HL-60/S4 treated with phorbol 12-myristate 13-acetate at 8.2 ng/mL for 4 days and 3 days (cell line): Measurements from ENCODE around the gene THAP5.

Experiments used
- in situ Hi-C: fragments of 300-500 bp; cut with MboI; formaldehyde crosslinking; loops from 2 replicates; pipeline ENCODE4 v1.15.0; 2022; ENCODE audit warnings: low sequenced_read_pairs

The THAP5 gene

GRCh38 chr7:108569381-108570145, at the start of gene THAP5, which contains the start of gene DNAJB9:
Gene THAP5, minus strand, starts transcription at chr7:108569706. Its CDS starts 137 bp downstream, at chr7:108569569.
Gene DNAJB9, plus strand, starts transcription at chr7:108569874. Its CDS starts 1,853 bp downstream, at chr7:108571727.
- in situ Hi-C loops, result no loop called here

- in situ Hi-C loops, result no loop called here
Measured at GRCh38 chr7:108618056-108618455, 48.5 kb upstream of the THAP5 start.

GRCh38 chr7:108614896-108615295, 45.4 kb upstream of the THAP5 start:
- in situ Hi-C loops, result no loop called here

GRCh38 chr7:108613949-108614381, 44.5 kb upstream of the THAP5 start:
- in situ Hi-C loops, result no loop called here

- in situ Hi-C loops, result no loop called here
Measured at GRCh38 chr7:108613147-108613948, 43.8 kb upstream of the THAP5 start.

GRCh38 chr7:108611268-108611667, 41.8 kb upstream of the THAP5 start:
- in situ Hi-C loops, result no loop called here

- in situ Hi-C loops, result no loop called here
Measured at GRCh38 chr7:108609643-108610042, 40.1 kb upstream of the THAP5 start.

- in situ Hi-C loops, result no loop called here
Measured at GRCh38 chr7:108605559-108606201, 36.2 kb upstream of the THAP5 start.

- in situ Hi-C loops, result no loop called here
Measured at GRCh38 chr7:108604307-108605077, 35.0 kb upstream of the THAP5 start.

GRCh38 chr7:108603656-108604306, 34.3 kb upstream of the THAP5 start:
- in situ Hi-C loops, result no loop called here

GRCh38 chr7:108600399-108600798, 30.9 kb upstream of the THAP5 start:
- in situ Hi-C loops, result no loop called here

- in situ Hi-C loops, result no loop called here
Measured at GRCh38 chr7:108598914-108599580, 29.5 kb upstream of the THAP5 start.

- in situ Hi-C loops, result no loop called here
Measured at GRCh38 chr7:108598153-108598552, 28.6 kb upstream of the THAP5 start.

GRCh38 chr7:108596560-108596959, 27.1 kb upstream of the THAP5 start:
- in situ Hi-C loops, result no loop called here

- in situ Hi-C loops, result no loop called here
Measured at GRCh38 chr7:108592646-108593201, 23.2 kb upstream of the THAP5 start.

GRCh38 chr7:108590606-108591005, 21.1 kb upstream of the THAP5 start:
- in situ Hi-C loops, result no loop called here

- in situ Hi-C loops, result no loop called here
Measured at GRCh38 chr7:108589874-108590273, 20.4 kb upstream of the THAP5 start.

GRCh38 chr7:108589199-108589598, 19.7 kb upstream of the THAP5 start:
- in situ Hi-C loops, result no loop called here

GRCh38 chr7:108586274-108586710, 16.8 kb upstream of the THAP5 start:
- in situ Hi-C loops, result no loop called here
